Testis (tissue), 2 donors: ENCODE measurements around the gene GORASP1.

Experiments used
- POLR2A ChIP-seq: fragments of 450-650 bp; IDR thresholded peaks from one replicate; pipeline ENCODE4 v1.6.1; 2017; ENCODE audit warnings: antibody characterized with exemption, mild to moderate bottlenecking, moderate library complexity
- TF ChIP-seq, protein P1 (sequence below), 3 experiments: fragments of 450-650 bp in 2 of 3; fragments of 200-600 bp in 1 of 3; sonication (generic) in 1 of 3; IDR thresholded peaks; one replicate each; pipeline ENCODE4 v1.5.1; 2016 to 2019; ENCODE audit warnings: antibody characterized with exemption in 3 of 3, mild to moderate bottlenecking in 2 of 3, moderate library complexity in 1 of 3

DNA sequence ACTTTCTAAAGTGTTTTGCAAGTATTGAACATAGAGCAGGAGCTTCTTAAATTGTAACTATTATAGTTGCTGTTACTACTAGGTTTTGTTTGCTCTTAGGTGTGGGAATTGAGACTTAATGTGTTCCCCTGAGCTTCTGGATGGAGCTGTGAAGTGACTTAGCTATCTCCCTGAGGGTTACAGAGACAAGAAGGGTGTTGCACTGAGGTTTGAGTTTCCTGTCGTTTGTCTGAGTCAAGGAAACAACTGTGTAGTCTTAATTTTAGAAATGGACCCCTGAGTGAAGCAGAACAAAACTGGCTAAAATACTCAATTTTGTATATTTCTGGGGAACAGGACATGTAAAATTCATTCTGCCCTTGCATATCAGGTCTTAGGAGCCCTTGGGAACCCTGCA lies 20.5 kb upstream of the GORASP1 start:
- no peak for TF ChIP-seq POLR2A
- TF ChIP-seq, protein P1, sequence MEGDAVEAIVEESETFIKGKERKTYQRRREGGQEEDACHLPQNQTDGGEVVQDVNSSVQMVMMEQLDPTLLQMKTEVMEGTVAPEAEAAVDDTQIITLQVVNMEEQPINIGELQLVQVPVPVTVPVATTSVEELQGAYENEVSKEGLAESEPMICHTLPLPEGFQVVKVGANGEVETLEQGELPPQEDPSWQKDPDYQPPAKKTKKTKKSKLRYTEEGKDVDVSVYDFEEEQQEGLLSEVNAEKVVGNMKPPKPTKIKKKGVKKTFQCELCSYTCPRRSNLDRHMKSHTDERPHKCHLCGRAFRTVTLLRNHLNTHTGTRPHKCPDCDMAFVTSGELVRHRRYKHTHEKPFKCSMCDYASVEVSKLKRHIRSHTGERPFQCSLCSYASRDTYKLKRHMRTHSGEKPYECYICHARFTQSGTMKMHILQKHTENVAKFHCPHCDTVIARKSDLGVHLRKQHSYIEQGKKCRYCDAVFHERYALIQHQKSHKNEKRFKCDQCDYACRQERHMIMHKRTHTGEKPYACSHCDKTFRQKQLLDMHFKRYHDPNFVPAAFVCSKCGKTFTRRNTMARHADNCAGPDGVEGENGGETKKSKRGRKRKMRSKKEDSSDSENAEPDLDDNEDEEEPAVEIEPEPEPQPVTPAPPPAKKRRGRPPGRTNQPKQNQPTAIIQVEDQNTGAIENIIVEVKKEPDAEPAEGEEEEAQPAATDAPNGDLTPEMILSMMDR (IDR thresholded peaks at IDR 0.05): no peak
